Stimulated activated CD8-positive, alpha-beta memory T cell treated with anti-CD3 and anti-CD28 coated beads, Interleukin-12 subunit alpha, Interleukin-12 subunit beta, amount 100 ng/mL, for 4 hours (primary cell): Measurements from ENCODE around the gene PTPN5.
"Not testable (repeated sequence)": the region's sequence is repeated elsewhere in the genome, so short reads cannot be mapped to it uniquely, and the experiment has no call there.

ENCODE experiments used
- DNase-seq: peaks from one replicate; pipeline ENCODE4 v3.0.0-alpha.2; 2020; ENCODE audit warnings: low read depth

PTPN5 gene

DNA sequence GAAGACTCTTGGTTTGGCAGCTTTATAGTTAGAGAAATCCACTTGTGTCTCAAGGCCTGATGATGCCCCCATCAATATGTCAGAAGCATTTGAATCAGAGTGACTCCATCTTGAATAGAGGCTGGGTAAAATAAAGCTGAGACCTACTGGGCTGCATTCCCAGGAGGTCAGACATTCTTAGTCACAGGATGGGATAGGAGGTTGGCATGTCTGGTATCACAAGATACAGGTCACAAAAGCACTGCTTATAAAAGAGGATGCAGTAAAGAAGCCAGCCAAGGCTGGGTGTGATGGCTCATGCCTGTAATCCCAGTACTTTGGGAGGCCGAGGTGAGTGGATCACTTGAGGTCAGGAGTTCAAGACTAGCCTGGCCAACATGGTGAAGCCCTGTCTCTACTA is 109.6 kb downstream of the PTPN5 start:
- not testable (repeated sequence) for DNase-seq
